DND-41 (cell line): ENCODE data around the gene INTS1.
"Not testable (repeated sequence)": the region's sequence is repeated elsewhere in the genome, so short reads cannot be mapped to it uniquely, and the experiment has no call there.

Experiments
- ATAC-seq: fragments of 200-7000 bp; cut with Tn5 transposase; 3 replicates; pipeline ENCODE4 v1.9.1; 2021; ENCODE audit warnings: low read depth; ENCODE audit not compliant: insufficient read depth
- DNase-seq: peaks from one replicate; pipeline ENCODE4 v3.0.0-alpha.2; 2020
- H2AFZ ChIP-seq: 2 replicates; pipeline ENCODE4 v1.6.0; 2012; ENCODE audit warnings: low read depth, low read length
- H3K27ac ChIP-seq: 2 replicates; pipeline ENCODE4 v1.5.1; 2012; ENCODE audit warnings: low read length, inconsistent platforms
- H3K27me3 ChIP-seq: fragments of 200-600 bp; sonication (generic); 2 replicates; pipeline ENCODE4 v1.6.0; 2012; ENCODE audit warnings: low read length, mild to moderate bottlenecking, inconsistent platforms; ENCODE audit not compliant: insufficient read depth, poor library complexity
- H3K36me3 ChIP-seq: 2 replicates; pipeline ENCODE4 v1.5.1; 2012; ENCODE audit warnings: low read length, inconsistent platforms; ENCODE audit not compliant: insufficient read depth
- H3K4me1 ChIP-seq: 2 replicates; pipeline ENCODE4 v1.5.1; 2012; ENCODE audit warnings: mild to moderate bottlenecking, low read length; ENCODE audit not compliant: insufficient read depth
- H3K4me2 ChIP-seq: 2 replicates; pipeline ENCODE4 v1.6.0; 2012; ENCODE audit warnings: mild to moderate bottlenecking, moderate library complexity, low read length, inconsistent platforms; ENCODE audit not compliant: insufficient read depth
- H3K4me3 ChIP-seq, 2 experiments: fragments of 200-600 bp in 1 of 2; shearing (Covaris generic) in 1 of 2; 2 replicates each; pipeline ENCODE4 v1.5.1; 2012 to 2016; ENCODE audit warnings: inconsistent platforms in 2 of 2, low read length in 2 of 2, mild to moderate bottlenecking in 2 of 2, low read depth in 1 of 2, moderate library complexity in 1 of 2
- H3K79me2 ChIP-seq: 2 replicates; pipeline ENCODE4 v1.6.0; 2012; ENCODE audit warnings: low read length, inconsistent platforms; ENCODE audit not compliant: insufficient read depth
- H3K9ac ChIP-seq: 2 replicates; pipeline ENCODE4 v1.6.0; 2012; ENCODE audit warnings: low read depth, mild to moderate bottlenecking, inconsistent platforms, low read length, moderate library complexity
- H3K9me3 ChIP-seq: 2 replicates; pipeline ENCODE4 v1.5.1; 2012; ENCODE audit warnings: low read length, moderate library complexity, mild to moderate bottlenecking, inconsistent platforms; ENCODE audit not compliant: insufficient read depth, severe bottlenecking
- H4K20me1 ChIP-seq: 2 replicates; pipeline ENCODE4 v1.6.0; 2012; ENCODE audit warnings: low read length; ENCODE audit not compliant: insufficient read depth
- EZH2 ChIP-seq: IDR thresholded peaks from 3 replicates; pipeline ENCODE4 v1.6.1; 2012; ENCODE audit warnings: borderline replicate concordance, low read depth, mild to moderate bottlenecking, moderate library complexity, low read length, inconsistent platforms; ENCODE audit not compliant: severe bottlenecking
- TF ChIP-seq, protein P1 (sequence below): IDR thresholded peaks from 2 replicates; pipeline ENCODE4 v1.5.1; 2012; ENCODE audit warnings: borderline replicate concordance, low read length, moderate library complexity, mild to moderate bottlenecking; ENCODE audit not compliant: poor library complexity, severe bottlenecking; ENCODE audit errors: extremely low read depth

The INTS1 gene

GRCh38 chr7:1445341-1445740 lies 58.8 kb downstream of the INTS1 start:
- no peak for DNase-seq
- no peak overlapping the region for H3K4me3 ChIP-seq
- H3K27ac ChIP-seq: no peak overlapping the region
- ATAC-seq: no peak
- H3K9me3 ChIP-seq: no peaks in the 10 kb centered on the region
- H2AFZ ChIP-seq: no peak overlapping the region
- no peak for TF ChIP-seq EZH2
- TF ChIP-seq, protein P1, sequence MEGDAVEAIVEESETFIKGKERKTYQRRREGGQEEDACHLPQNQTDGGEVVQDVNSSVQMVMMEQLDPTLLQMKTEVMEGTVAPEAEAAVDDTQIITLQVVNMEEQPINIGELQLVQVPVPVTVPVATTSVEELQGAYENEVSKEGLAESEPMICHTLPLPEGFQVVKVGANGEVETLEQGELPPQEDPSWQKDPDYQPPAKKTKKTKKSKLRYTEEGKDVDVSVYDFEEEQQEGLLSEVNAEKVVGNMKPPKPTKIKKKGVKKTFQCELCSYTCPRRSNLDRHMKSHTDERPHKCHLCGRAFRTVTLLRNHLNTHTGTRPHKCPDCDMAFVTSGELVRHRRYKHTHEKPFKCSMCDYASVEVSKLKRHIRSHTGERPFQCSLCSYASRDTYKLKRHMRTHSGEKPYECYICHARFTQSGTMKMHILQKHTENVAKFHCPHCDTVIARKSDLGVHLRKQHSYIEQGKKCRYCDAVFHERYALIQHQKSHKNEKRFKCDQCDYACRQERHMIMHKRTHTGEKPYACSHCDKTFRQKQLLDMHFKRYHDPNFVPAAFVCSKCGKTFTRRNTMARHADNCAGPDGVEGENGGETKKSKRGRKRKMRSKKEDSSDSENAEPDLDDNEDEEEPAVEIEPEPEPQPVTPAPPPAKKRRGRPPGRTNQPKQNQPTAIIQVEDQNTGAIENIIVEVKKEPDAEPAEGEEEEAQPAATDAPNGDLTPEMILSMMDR: no peak
- no peaks in the 10 kb centered on the region for H3K27me3 ChIP-seq
- H3K79me2 ChIP-seq: no peaks in the 10 kb centered on the region
- H4K20me1 ChIP-seq: no peaks in the 10 kb centered on the region
- no peaks in the 10 kb centered on the region for H3K4me1 ChIP-seq
- no peaks in the 10 kb centered on the region for H3K36me3 ChIP-seq
- no peak overlapping the region for H3K4me2 ChIP-seq
- no peak overlapping the region for H3K9ac ChIP-seq

- Histone ChIP-seq H3K4me1 (no peaks in the 10 kb centered on the region), H3K9ac (no peak overlapping the region), H3K9me3 (no peaks in the 10 kb centered on the region), H3K27ac (no peak overlapping the region), H3K36me3 (no peaks in the 10 kb centered on the region), H3K4me3 (no peak overlapping the region), H2AFZ (no peak overlapping the region), H3K79me2 (no peaks in the 10 kb centered on the region), H3K27me3 (no peaks in the 10 kb centered on the region), H4K20me1 (no peaks in the 10 kb centered on the region), H3K4me2 (no peak overlapping the region)
- ATAC-seq: no peak
- no peak for DNase-seq
- TF ChIP-seq, protein P1: no peak
- TF ChIP-seq EZH2: no peak
These were observed 59.3 kb downstream of the INTS1 start for GRCh38 chr7:1444925-1445322.

- no peak overlapping the region for H3K4me3 ChIP-seq
- H3K9me3 ChIP-seq: no peaks in the 10 kb centered on the region
- H2AFZ ChIP-seq: no peak overlapping the region
- no peaks in the 10 kb centered on the region for H3K79me2 ChIP-seq
- DNase-seq (no peak), ATAC-seq (no peak)
- no peaks in the 10 kb centered on the region for H3K4me1 ChIP-seq
- H3K36me3 ChIP-seq: no peaks in the 10 kb centered on the region
- H3K9ac ChIP-seq: no peak overlapping the region
- H3K27ac ChIP-seq: no peak overlapping the region
- no peaks in the 10 kb centered on the region for H3K27me3 ChIP-seq
- no peaks in the 10 kb centered on the region for H4K20me1 ChIP-seq
- TF ChIP-seq EZH2: no peak
- TF ChIP-seq, protein P1: no peak
- H3K4me2 ChIP-seq: no peak overlapping the region
These were observed 59.8 kb downstream of the INTS1 start for GRCh38 chr7:1444214-1444924.

DNA sequence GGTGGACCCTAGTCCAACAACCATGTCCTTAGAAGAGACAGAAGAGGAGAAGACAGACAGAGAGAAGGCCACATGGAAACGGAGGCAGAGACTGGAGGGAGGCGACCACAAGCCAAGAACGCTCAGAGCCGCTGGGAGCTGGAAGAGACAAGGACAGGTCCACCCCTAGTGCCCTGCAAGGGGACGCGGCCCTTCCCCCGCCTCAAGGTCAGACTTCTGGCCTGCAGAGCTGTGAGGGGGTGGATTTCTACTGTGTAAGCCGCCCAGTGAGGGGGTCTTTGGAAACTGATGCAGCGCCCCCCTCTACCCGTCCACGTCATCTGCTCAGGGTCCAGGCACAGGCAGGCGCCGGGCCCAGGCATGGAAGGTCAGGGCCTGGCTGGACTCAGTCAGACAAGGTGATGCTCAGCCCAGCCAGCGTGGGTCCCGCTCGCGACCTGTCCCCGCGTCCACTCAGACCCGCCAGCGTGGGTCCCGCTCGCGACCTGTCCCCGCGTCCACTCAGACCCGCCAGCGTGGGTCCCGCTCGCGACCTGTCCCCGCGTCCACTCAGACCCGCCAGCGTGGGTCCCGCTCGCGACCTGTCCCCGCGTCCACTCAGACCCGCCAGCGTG lies 60.5 kb downstream of the INTS1 start:
- H2AFZ ChIP-seq, H3K9me3 ChIP-seq, H3K27me3 ChIP-seq, DNase-seq, H3K79me2 ChIP-seq, H3K4me2 ChIP-seq, H3K4me3 ChIP-seq, H4K20me1 ChIP-seq, ATAC-seq, H3K9ac ChIP-seq, H3K27ac ChIP-seq, H3K36me3 ChIP-seq, H3K4me1 ChIP-seq: not testable (repeated sequence)
